Stomach (tissue), 4 donors: Measurements from ENCODE around the gene PEX26.

Experiments used
- EP300 ChIP-seq: sonication (generic); formaldehyde crosslinking; IDR thresholded peaks from one replicate; pipeline ENCODE4 v1.6.1; 2017; ENCODE audit warnings: antibody characterized with exemption
- POLR2A ChIP-seq, 4 donors: fragments of 450-650 bp; IDR thresholded peaks; one replicate each; pipeline ENCODE4 v1.6.1; 2016; ENCODE audit warnings: antibody characterized with exemption in 4 of 4, control low read depth in 2 of 4, mild to moderate bottlenecking in 1 of 4, moderate library complexity in 1 of 4
- POLR2AphosphoS5 ChIP-seq, 3 donors: sonication (generic); formaldehyde crosslinking; IDR thresholded peaks; one replicate each; pipeline ENCODE4 v1.6.1; 2016; ENCODE audit warnings: antibody characterized with exemption in 3 of 3
- TF ChIP-seq, protein P1 (sequence below), 7 experiments: fragments of 450-650 bp in 4 of 7; fragments of 200-600 bp in 3 of 7; sonication (generic) in 3 of 7; IDR thresholded peaks; one replicate each; pipeline ENCODE4 v1.5.1; 2016 to 2019; ENCODE audit warnings: antibody characterized with exemption in 7 of 7, control low read depth in 2 of 7, mild to moderate bottlenecking in 1 of 7

- TF ChIP-seq, protein P1, sequence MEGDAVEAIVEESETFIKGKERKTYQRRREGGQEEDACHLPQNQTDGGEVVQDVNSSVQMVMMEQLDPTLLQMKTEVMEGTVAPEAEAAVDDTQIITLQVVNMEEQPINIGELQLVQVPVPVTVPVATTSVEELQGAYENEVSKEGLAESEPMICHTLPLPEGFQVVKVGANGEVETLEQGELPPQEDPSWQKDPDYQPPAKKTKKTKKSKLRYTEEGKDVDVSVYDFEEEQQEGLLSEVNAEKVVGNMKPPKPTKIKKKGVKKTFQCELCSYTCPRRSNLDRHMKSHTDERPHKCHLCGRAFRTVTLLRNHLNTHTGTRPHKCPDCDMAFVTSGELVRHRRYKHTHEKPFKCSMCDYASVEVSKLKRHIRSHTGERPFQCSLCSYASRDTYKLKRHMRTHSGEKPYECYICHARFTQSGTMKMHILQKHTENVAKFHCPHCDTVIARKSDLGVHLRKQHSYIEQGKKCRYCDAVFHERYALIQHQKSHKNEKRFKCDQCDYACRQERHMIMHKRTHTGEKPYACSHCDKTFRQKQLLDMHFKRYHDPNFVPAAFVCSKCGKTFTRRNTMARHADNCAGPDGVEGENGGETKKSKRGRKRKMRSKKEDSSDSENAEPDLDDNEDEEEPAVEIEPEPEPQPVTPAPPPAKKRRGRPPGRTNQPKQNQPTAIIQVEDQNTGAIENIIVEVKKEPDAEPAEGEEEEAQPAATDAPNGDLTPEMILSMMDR (IDR thresholded peaks at IDR 0.05) = no peak
- TF ChIP-seq POLR2AphosphoS5 (IDR thresholded peaks at IDR 0.05) (no peak), EP300 (no peak), POLR2A (IDR thresholded peaks at IDR 0.05) (no peak)
Measured at GRCh38 chr22:18130699-18131429, 53.1 kb downstream of the PEX26 start.
